Trophoblast cell (in vitro differentiated cells and primary cell): ENCODE data around the gene ZNF451.

Experiments used
- DNase-seq, 2 donors: peaks; one replicate each; pipeline ENCODE4 v3.0.0-alpha.2; 2016
- H2AFZ ChIP-seq: 2 replicates; pipeline ENCODE4 v1.6.1; 2013; ENCODE audit warnings: low read length, moderate library complexity, mild to moderate bottlenecking; ENCODE audit not compliant: insufficient read depth, poor library complexity
- H2AK5ac ChIP-seq: 2 replicates; pipeline ENCODE4 v1.6.1; 2013; ENCODE audit warnings: mild to moderate bottlenecking, low read length
- H2BK120ac ChIP-seq: 2 replicates; pipeline ENCODE4 v1.6.1; 2013; ENCODE audit warnings: low read length, mild to moderate bottlenecking, moderate library complexity; ENCODE audit not compliant: insufficient read depth, poor library complexity
- H2BK12ac ChIP-seq: 2 replicates; pipeline ENCODE4 v1.6.1; 2013; ENCODE audit warnings: mild to moderate bottlenecking, low read length, moderate library complexity
- H2BK5ac ChIP-seq: 2 replicates; pipeline ENCODE4 v1.6.1; 2013; ENCODE audit warnings: low read length, low read depth, moderate library complexity, mild to moderate bottlenecking; ENCODE audit not compliant: poor library complexity
- H3K14ac ChIP-seq: 2 replicates; pipeline ENCODE4 v1.6.1; 2013; ENCODE audit warnings: mild to moderate bottlenecking, low read length
- H3K18ac ChIP-seq: 2 replicates; pipeline ENCODE4 v1.6.1; 2013; ENCODE audit warnings: mild to moderate bottlenecking, low read length
- H3K23ac ChIP-seq: 2 replicates; pipeline ENCODE4 v1.6.1; 2013; ENCODE audit warnings: low read length
- H3K27ac ChIP-seq: 2 replicates; pipeline ENCODE4 v1.5.1; 2013; ENCODE audit warnings: low read depth, mild to moderate bottlenecking, inconsistent platforms, low read length, moderate library complexity
- H3K27me3 ChIP-seq: 2 replicates; pipeline ENCODE4 v1.6.1; 2013; ENCODE audit warnings: inconsistent platforms, mild to moderate bottlenecking, low read length, moderate library complexity; ENCODE audit not compliant: insufficient read depth
- H3K36me3 ChIP-seq, 2 experiments: 1 replicate in 1 of 2; 2 replicates in 1 of 2; pipeline ENCODE4 v1.6.1; 2013; ENCODE audit warnings: low read length in 2 of 2, mild to moderate bottlenecking in 2 of 2, moderate library complexity in 1 of 2; ENCODE audit not compliant: insufficient read depth in 2 of 2, control insufficient read depth in 1 of 2
- H3K4ac ChIP-seq: 2 replicates; pipeline ENCODE4 v1.6.1; 2013; ENCODE audit warnings: low read depth, mild to moderate bottlenecking, low read length, moderate library complexity
- H3K4me1 ChIP-seq, 2 experiments: 1 replicate in 1 of 2; 2 replicates in 1 of 2; pipeline ENCODE4 v1.6.1; 2013; ENCODE audit warnings: low read length in 2 of 2, mild to moderate bottlenecking in 2 of 2, moderate library complexity in 1 of 2; ENCODE audit not compliant: insufficient read depth in 2 of 2, control insufficient read depth in 1 of 2
- H3K4me2 ChIP-seq: 2 replicates; pipeline ENCODE4 v1.6.1; 2013; ENCODE audit warnings: inconsistent platforms, mild to moderate bottlenecking, low read length, moderate library complexity
- H3K4me3 ChIP-seq: 2 replicates; pipeline ENCODE4 v1.5.1; 2013; ENCODE audit warnings: mild to moderate bottlenecking, low read depth, low read length, inconsistent platforms
- H3K79me1 ChIP-seq: one replicate; pipeline ENCODE4 v1.6.1; 2013; ENCODE audit warnings: low read length
- H3K79me2 ChIP-seq: 2 replicates; pipeline ENCODE4 v1.6.1; 2013; ENCODE audit warnings: low read length, mild to moderate bottlenecking; ENCODE audit not compliant: control insufficient read depth, insufficient read depth, poor library complexity
- H3K9ac ChIP-seq: 2 replicates; pipeline ENCODE4 v1.6.1; 2013; ENCODE audit warnings: mild to moderate bottlenecking, low read length
- H3K9me3 ChIP-seq: 2 replicates; pipeline ENCODE4 v1.6.1; 2013; ENCODE audit warnings: low read depth, mild to moderate bottlenecking, control low read depth, inconsistent platforms, low read length; ENCODE audit not compliant: insufficient read depth
- H4K12ac ChIP-seq: 2 replicates; pipeline ENCODE4 v1.6.1; 2013; ENCODE audit warnings: low read depth, mild to moderate bottlenecking, low read length, moderate library complexity
- H4K8ac ChIP-seq: 2 replicates; pipeline ENCODE4 v1.6.1; 2013; ENCODE audit warnings: low read depth, mild to moderate bottlenecking, low read length, moderate library complexity
- H4K91ac ChIP-seq: one replicate; pipeline ENCODE4 v1.6.1; 2013; ENCODE audit warnings: low read depth, mild to moderate bottlenecking, low read length, moderate library complexity
- WGBS: extraction: QIAGEN DNeasy Blood & Tissue Kit; methylation state at CpG from one replicate; pipeline ENCODE4 v1.1.7; 2013; ENCODE audit warnings: missing lambda C conversion rate; ENCODE audit not compliant: insufficient read length, insufficient coverage; ENCODE audit errors: extremely low coverage; 5-methylcytosine and 5-hydroxymethylcytosine counted together

Gene ZNF451

GRCh38 chr6:57182017-57182432, 92.0 kb downstream of the ZNF451 start:
- Histone ChIP-seq H3K4ac (no peak overlapping the region), H4K12ac (no peak overlapping the region), H4K91ac (no peak overlapping the region), H2BK12ac (no peak overlapping the region), H2BK5ac (no peak overlapping the region), H3K27ac (no peak overlapping the region), H2BK120ac (no peak overlapping the region), H3K14ac (no peak overlapping the region), H3K18ac (no peak overlapping the region), H3K9ac (no peak overlapping the region), H3K79me2 (no peaks in the 10 kb centered on the region), H3K23ac (no peak overlapping the region), H2AFZ (no peak overlapping the region), H3K4me2 (no peak overlapping the region), H3K4me1 (peaks cover 4 to 5% of the 10 kb centered on the region in 2 experiments), H3K79me1 (no peaks in the 10 kb centered on the region), H3K4me3 (no peak overlapping the region), H3K9me3 (no peaks in the 10 kb centered on the region), H2AK5ac (no peak overlapping the region), H3K36me3 (peaks cover 5 to 16% of the 10 kb centered on the region in 2 experiments), H3K27me3 (no peaks in the 10 kb centered on the region), H4K8ac (no peak overlapping the region)
- WGBS: no CpG with 5 or more reads among the region's 2 CpGs
- no peak for DNase-seq

DNA sequence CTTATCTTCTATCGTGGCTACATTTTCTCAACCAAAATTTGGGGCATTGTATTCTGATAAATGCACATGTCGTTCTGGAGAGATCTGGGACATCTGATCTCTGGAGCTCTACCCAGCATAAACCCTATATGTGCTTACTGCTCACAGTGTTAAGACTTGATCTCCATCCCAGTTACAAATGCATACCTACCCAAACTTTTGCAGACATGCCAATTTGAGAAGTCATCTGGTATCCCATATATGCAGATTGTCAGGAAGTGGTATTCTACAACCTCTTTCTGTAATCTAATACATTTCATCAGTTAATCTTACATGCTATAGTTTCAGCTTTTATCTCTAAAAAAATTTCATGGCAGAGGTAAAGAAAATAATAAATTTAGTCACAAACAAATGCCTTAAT, 93.3 kb downstream of the ZNF451 start:
- Histone ChIP-seq H3K4me2 (no peak overlapping the region), H3K4ac (no peak overlapping the region), H3K4me3 (no peak overlapping the region), H2AFZ (no peak overlapping the region), H3K27me3 (no peaks in the 10 kb centered on the region), H4K12ac (no peak overlapping the region), H2BK120ac (no peak overlapping the region), H3K79me2 (no peaks in the 10 kb centered on the region), H3K23ac (no peak overlapping the region), H3K27ac (no peak overlapping the region), H4K8ac (no peak overlapping the region), H3K36me3 (peaks cover 5 to 16% of the 10 kb centered on the region in 2 experiments), H4K91ac (no peak overlapping the region), H3K79me1 (no peaks in the 10 kb centered on the region), H3K18ac (no peak overlapping the region), H2AK5ac (no peak overlapping the region), H2BK5ac (no peak overlapping the region), H3K4me1 (no peaks in the 10 kb centered on the region), H2BK12ac (no peak overlapping the region), H3K9me3 (no peaks in the 10 kb centered on the region), H3K9ac (no peak overlapping the region), H3K14ac (no peak overlapping the region)
- peak in 1 of 2 donors; percentile 24 for DNase-seq
- no CpG with 5 or more reads among the region's 2 CpGs for WGBS

- Histone ChIP-seq H3K9me3 (no peaks in the 10 kb centered on the region), H3K18ac (no peak overlapping the region)
- WGBS: no CpG with 5 or more reads among the region's 2 CpGs
These were observed 100.2 kb downstream of the ZNF451 start for GRCh38 chr6:57190140-57190539.

GRCh38 chr6:57193177-57193576, 103.2 kb downstream of the ZNF451 start:
- no peak overlapping the region for H4K8ac ChIP-seq
- H3K4me3 ChIP-seq: no peak overlapping the region
- H3K9ac ChIP-seq: no peak overlapping the region
- H3K4ac ChIP-seq: no peak overlapping the region
- no peak overlapping the region for H3K23ac ChIP-seq
- H3K27me3 ChIP-seq: no peaks in the 10 kb centered on the region
- no peak overlapping the region for H3K27ac ChIP-seq
- no peak overlapping the region for H4K12ac ChIP-seq
- H2BK5ac ChIP-seq: no peak overlapping the region
- DNase-seq: no peak
- H3K36me3 ChIP-seq: peaks cover 4 to 10% of the 10 kb centered on the region in 2 experiments
- H3K18ac ChIP-seq: no peak overlapping the region
- no peak overlapping the region for H4K91ac ChIP-seq
- H3K9me3 ChIP-seq: no peaks in the 10 kb centered on the region
- no peak overlapping the region for H2AFZ ChIP-seq
- H3K79me2 ChIP-seq: no peaks in the 10 kb centered on the region
- no peaks in the 10 kb centered on the region for H3K79me1 ChIP-seq
- no peak overlapping the region for H2AK5ac ChIP-seq
- H3K4me1 ChIP-seq: no peaks in the 10 kb centered on the region
- H3K4me2 ChIP-seq: no peak overlapping the region
- no peak overlapping the region for H2BK12ac ChIP-seq
- H2BK120ac ChIP-seq: no peak overlapping the region
- no peak overlapping the region for H3K14ac ChIP-seq

More at GRCh38 chr6:57190140-57190539, 100.2 kb downstream of the ZNF451 start:
- DNase-seq: peak in 1 of 2 donors; percentile 28
- Histone ChIP-seq H3K79me2 (no peaks in the 10 kb centered on the region), H3K27ac (no peak overlapping the region), H4K8ac (no peak overlapping the region), H3K9ac (no peak overlapping the region), H2AK5ac (no peak overlapping the region), H3K36me3 (peaks cover 4 to 11% of the 10 kb centered on the region in 2 experiments), H3K23ac (no peak overlapping the region), H3K4ac (no peak overlapping the region), H4K91ac (no peak overlapping the region), H3K4me1 (no peaks in the 10 kb centered on the region), H3K4me2 (no peak overlapping the region), H3K14ac (no peak overlapping the region), H2BK12ac (no peak overlapping the region), H2AFZ (no peak overlapping the region), H2BK5ac (no peak overlapping the region), H2BK120ac (no peak overlapping the region), H3K27me3 (no peaks in the 10 kb centered on the region), H3K79me1 (no peaks in the 10 kb centered on the region), H3K4me3 (no peak overlapping the region), H4K12ac (no peak overlapping the region)
